Measurements from ENCODE around the gene MDGA2.

DNA sequence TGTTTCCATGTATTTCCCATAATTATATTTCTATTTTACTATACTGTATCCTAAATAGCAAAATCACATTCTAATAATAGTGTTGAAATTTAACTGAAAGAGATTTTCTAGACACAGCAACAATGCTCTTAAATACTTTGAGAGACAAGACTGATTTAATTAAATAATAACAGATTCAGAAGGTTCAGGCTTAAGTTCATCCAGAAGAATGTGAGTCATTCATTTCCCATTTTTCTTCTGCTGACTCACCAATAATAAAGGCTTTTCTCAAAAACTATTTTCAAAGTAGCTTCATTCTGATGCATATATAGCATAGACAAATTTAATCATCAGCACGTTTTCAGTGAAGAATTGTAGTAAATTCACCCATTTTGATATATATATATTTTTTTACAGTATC, 481.4 kb downstream of the MDGA2 start:
- TF ChIP-seq NR1H2 (CRISPR knock-in tag; IDR thresholded peaks at IDR 0.05) (no peak), USF2 (CRISPR knock-in tag; IDR thresholded peaks at IDR 0.05) (no peak), MECOM (CRISPR knock-in tag; IDR thresholded peaks at IDR 0.05) (no peak), EZH2 (IDR thresholded peaks at IDR 0.05; ENCODE audit: borderline replicate concordance, low read depth, low read length) (no peak), BCLAF1 (IDR thresholded peaks at IDR 0.05; ENCODE audit: borderline replicate concordance in 1 of 2, control insufficient read depth in 1 of 2, low read depth in 2 of 2, low read length in 1 of 2) (no peak), RAD21 (CRISPR knock-in tag; conservative IDR thresholded peaks at IDR 0.05 in 1 of 2, IDR thresholded peaks at IDR 0.05 in 1 of 2) (no peak), MAFG (tag; conservative IDR thresholded peaks at IDR 0.05) (no peak), FOXJ2 (tag; IDR thresholded peaks at IDR 0.05) (no peak), ZNF780A (CRISPR knock-in tag; IDR thresholded peaks at IDR 0.05) (no peak), XRCC5 (IDR thresholded peaks at IDR 0.05; ENCODE audit: low read depth, low read length) (no peak)
- TF ChIP-seq, protein P1, sequence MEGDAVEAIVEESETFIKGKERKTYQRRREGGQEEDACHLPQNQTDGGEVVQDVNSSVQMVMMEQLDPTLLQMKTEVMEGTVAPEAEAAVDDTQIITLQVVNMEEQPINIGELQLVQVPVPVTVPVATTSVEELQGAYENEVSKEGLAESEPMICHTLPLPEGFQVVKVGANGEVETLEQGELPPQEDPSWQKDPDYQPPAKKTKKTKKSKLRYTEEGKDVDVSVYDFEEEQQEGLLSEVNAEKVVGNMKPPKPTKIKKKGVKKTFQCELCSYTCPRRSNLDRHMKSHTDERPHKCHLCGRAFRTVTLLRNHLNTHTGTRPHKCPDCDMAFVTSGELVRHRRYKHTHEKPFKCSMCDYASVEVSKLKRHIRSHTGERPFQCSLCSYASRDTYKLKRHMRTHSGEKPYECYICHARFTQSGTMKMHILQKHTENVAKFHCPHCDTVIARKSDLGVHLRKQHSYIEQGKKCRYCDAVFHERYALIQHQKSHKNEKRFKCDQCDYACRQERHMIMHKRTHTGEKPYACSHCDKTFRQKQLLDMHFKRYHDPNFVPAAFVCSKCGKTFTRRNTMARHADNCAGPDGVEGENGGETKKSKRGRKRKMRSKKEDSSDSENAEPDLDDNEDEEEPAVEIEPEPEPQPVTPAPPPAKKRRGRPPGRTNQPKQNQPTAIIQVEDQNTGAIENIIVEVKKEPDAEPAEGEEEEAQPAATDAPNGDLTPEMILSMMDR (IDR thresholded peaks at IDR 0.05 in 2 of 3, conservative IDR thresholded peaks at IDR 0.05 in 1 of 3; ENCODE audit: insufficient read depth in 2 of 3, low read depth in 1 of 3, low read length in 3 of 3): no peak

Measured in K562 (cell line).